Muscle layer of duodenum (tissue), 2 donors: ENCODE data around the gene SCN8A.
A peak's percentile ranks its signal among the peaks of the same experiment; 100 is the strongest.

ENCODE experiments used
- H3K27ac ChIP-seq: one replicate; pipeline ENCODE4 v1.7.0; 2013; ENCODE audit warnings: mild to moderate bottlenecking, low read length
- H3K27me3 ChIP-seq: one replicate; pipeline ENCODE4 v1.7.0; 2013; ENCODE audit warnings: low read depth, mild to moderate bottlenecking, control low read depth, low read length
- H3K36me3 ChIP-seq, 2 donors: one replicate each; pipeline ENCODE4 v1.7.0; 2013; ENCODE audit warnings: low read length in 2 of 2, control low read depth in 1 of 2, mild to moderate bottlenecking in 1 of 2; ENCODE audit not compliant: insufficient read depth in 2 of 2, control insufficient read depth in 1 of 2
- H3K4me1 ChIP-seq, 2 donors: one replicate each; pipeline ENCODE4 v1.7.0; 2013; ENCODE audit warnings: low read length in 2 of 2, mild to moderate bottlenecking in 2 of 2, control low read depth in 1 of 2, moderate library complexity in 1 of 2; ENCODE audit not compliant: insufficient read depth in 2 of 2, control insufficient read depth in 1 of 2
- H3K4me3 ChIP-seq, 2 donors: one replicate each; pipeline ENCODE4 v1.7.0; 2013; ENCODE audit warnings: low read length in 2 of 2, low read depth in 1 of 2, mild to moderate bottlenecking in 1 of 2
- H3K9me3 ChIP-seq, 2 donors: one replicate each; pipeline ENCODE4 v1.7.0; 2013; ENCODE audit warnings: low read length in 2 of 2, control low read depth in 1 of 2, mild to moderate bottlenecking in 1 of 2; ENCODE audit not compliant: control insufficient read depth in 1 of 2
- donor health status: healthy.

The SCN8A gene

DNA sequence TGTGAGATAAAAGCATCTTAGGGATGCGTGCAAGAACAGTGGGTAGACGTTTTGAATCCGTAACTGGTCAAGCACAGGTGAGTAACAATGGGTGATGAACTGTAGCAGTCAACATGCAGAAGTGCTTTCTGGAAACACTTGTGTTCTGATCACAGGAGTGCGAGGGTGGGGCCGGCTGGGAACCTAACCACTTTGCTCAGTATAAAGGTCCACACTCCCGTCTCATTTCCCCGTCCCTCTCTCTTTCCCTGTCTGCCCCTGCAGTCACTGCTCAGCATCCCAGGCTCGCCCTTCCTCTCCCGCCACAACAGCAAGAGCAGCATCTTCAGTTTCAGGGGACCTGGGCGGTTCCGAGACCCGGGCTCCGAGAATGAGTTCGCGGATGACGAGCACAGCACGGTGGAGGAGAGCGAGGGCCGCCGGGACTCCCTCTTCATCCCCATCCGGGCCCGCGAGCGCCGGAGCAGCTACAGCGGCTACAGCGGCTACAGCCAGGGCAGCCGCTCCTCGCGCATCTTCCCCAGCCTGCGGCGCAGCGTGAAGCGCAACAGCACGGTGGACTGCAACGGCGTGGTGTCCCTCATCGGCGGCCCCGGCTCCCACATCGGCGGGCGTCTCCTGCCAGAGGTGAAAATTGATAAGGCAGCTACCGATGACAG, 130.4 kb downstream of the SCN8A start:
- Histone ChIP-seq H3K27me3 (no peaks in the 10 kb centered on the region), H3K4me3 (peak overlapping the region; percentile 7 to 42), H3K36me3 (no peaks in the 10 kb centered on the region), H3K27ac (no peak overlapping the region), H3K9me3 (no peaks in the 10 kb centered on the region), H3K4me1 (peaks cover 0 to 6% of the 10 kb centered on the region in 2 donors)

DNA sequence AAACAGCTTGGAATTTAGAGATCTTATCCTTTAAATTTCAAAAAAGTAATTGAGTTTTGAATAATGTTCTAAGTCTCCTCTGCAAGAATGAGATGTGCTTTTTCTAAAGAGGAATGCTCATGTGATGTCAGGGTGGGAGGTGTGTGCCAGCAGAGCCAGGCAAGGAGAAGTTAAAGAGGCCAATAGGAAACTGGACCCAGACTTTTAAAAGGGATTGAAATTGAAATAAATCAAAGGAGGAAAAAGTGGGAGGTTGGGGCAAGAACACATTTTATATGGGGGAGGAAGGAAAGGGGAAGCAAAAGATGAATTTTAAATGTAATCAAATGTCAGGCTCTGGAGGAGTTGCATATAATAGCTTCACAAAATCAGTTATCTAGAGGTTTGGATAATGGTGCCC, 131.4 kb downstream of the SCN8A start:
- Histone ChIP-seq H3K27me3 (no peaks in the 10 kb centered on the region), H3K9me3 (no peaks in the 10 kb centered on the region), H3K4me1 (peaks cover 0 to 6% of the 10 kb centered on the region in 2 donors), H3K36me3 (no peaks in the 10 kb centered on the region), H3K4me3 (no peak overlapping the region), H3K27ac (no peak overlapping the region)

DNA sequence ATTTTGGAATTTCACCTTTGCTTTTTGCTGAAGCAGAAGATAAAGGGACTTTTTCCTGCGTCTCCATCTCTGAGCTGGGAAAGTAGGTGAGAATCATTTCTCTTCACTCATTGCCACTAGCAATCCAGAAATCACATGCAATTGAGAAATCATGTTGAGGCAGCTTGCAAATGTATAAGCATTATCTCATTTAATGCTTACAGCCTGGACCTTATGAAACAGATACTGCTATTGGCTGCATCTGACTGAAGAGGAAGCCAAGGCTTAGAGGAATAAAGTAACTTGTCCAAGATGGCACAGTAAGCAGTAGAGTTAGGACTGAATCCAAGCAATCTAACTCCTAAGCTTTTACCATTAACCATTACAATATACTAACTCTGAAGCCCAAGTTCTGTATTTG, 135.1 kb downstream of the SCN8A start:
- H3K4me3 ChIP-seq, result no peak overlapping the region

DNA sequence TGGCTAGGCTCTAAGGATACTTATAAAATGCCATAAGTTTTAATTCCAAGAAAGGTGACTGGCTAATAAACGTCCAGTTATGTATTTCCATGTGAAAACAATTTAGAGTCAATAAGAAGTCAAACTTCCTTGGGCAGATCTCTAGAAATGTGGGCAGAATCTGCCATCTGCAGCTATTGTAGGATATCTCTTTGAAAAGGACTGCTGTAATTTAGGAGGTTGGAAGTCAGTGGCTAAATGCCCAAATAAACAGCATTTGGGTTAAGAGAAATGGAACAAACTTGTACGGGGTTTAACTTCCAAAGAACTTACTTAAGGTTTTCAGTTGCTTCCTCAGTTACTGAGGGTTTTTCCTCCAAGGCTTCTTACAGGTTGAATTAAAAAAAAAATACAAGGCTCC, 135.9 kb downstream of the SCN8A start:
- H3K9me3 ChIP-seq, result no peaks in the 10 kb centered on the region
- no peaks in the 10 kb centered on the region for H3K36me3 ChIP-seq
- H3K27ac ChIP-seq, result no peak overlapping the region
- H3K27me3 ChIP-seq, result no peaks in the 10 kb centered on the region
- H3K4me1 ChIP-seq, result no peaks in the 10 kb centered on the region
- H3K4me3 ChIP-seq, result no peak overlapping the region

More for the DNA sequence above, 135.1 kb downstream of the SCN8A start:
- no peak overlapping the region for H3K27ac ChIP-seq
- H3K27me3 ChIP-seq, result no peaks in the 10 kb centered on the region
- H3K9me3 ChIP-seq, result no peaks in the 10 kb centered on the region
- H3K4me1 ChIP-seq, result peaks cover 0 to 6% of the 10 kb centered on the region in 2 donors
- no peaks in the 10 kb centered on the region for H3K36me3 ChIP-seq

DNA sequence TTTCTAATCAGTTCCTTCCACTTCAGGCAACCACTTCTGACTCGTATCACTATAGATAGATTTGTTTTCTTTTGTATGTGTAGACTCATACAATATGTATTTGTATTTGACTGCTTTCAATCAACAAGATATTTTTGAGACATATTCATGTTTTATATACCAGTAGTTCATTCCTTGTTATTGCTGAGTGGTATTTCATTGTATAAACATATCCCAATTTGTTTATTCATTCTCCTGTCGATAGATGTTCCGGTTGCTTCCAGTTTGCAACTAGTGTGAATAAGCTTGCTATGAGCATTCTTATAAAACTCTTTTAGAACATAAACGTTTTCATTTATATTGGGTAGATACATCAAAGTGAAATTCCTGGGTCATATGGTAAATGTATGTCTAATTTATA, 138.3 kb downstream of the SCN8A start:
- Histone ChIP-seq H3K4me3 (no peak overlapping the region), H3K4me1 (no peaks in the 10 kb centered on the region), H3K9me3 (no peaks in the 10 kb centered on the region), H3K36me3 (no peaks in the 10 kb centered on the region), H3K27me3 (no peaks in the 10 kb centered on the region), H3K27ac (no peak overlapping the region)

DNA sequence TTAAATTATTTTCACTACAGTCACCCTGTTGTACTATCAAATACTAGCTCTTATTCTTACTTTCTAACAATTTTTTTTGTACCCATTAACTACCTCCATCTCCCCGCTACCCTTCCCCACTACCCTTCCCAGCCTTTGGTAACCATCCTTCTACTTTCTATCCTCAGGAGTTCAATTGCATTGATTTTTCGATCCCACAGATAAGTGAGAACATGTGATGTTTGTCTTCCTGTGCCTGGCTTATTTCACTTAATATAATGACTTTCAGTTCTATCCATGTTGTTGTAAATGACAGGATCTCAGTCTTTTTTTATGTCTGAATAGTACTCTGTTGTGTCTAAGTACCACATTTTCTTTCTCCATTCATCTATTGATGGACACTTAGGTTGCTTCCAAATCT, 139.7 kb downstream of the SCN8A start:
- H3K4me3 ChIP-seq, result no peak overlapping the region
- H3K36me3 ChIP-seq, result no peaks in the 10 kb centered on the region
- no peak overlapping the region for H3K27ac ChIP-seq
- H3K9me3 ChIP-seq, result no peaks in the 10 kb centered on the region
- H3K4me1 ChIP-seq, result no peaks in the 10 kb centered on the region
- no peaks in the 10 kb centered on the region for H3K27me3 ChIP-seq

DNA sequence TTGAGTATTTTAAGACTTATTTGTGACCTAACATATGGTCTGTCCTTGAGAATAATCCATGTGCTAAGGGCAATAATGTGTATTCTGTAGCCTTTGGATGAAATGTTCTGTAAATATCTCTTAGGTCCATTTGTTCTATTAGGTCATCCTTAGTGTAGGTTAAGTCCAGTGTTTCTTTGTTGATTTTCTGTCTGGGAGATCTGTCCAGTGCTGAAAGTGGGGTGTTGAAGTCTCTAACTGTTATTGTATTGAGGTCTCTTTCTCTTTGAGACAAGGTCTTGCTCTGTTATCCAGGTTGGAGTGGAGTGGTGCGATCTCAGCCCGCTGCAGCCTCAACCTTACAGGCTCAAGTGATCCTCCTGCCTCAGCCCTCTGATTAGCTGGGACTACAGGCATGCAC, 149.5 kb downstream of the SCN8A start:
- peaks cover 0 to 5% of the 10 kb centered on the region in 2 donors for H3K9me3 ChIP-seq
- H3K27ac ChIP-seq, result no peak overlapping the region
- no peak overlapping the region for H3K4me3 ChIP-seq
- no peaks in the 10 kb centered on the region for H3K4me1 ChIP-seq
- H3K36me3 ChIP-seq, result no peaks in the 10 kb centered on the region
- H3K27me3 ChIP-seq, result no peaks in the 10 kb centered on the region

DNA sequence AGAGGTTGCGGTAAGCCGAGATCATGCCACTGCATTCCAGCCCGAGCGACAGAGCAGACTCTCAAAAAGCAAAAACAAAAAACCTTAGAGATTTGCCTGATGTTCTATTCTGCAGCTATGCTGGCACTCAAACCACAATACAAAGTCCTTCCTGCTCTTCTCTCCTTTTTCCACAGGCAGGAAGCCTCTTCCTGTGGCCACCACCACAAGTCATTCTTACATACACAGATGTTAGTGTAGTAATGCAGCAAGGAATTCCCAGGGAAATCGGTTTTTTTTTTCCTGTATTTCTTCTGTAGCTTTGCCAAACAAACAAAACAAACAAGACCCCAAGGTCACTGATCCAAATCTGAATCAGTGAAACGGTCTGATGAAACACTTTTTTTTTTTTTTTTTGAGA, 153.2 kb downstream of the SCN8A start:
- H3K27me3 ChIP-seq, result no peaks in the 10 kb centered on the region
- peaks cover 0 to 5% of the 10 kb centered on the region in 2 donors for H3K9me3 ChIP-seq
- H3K27ac ChIP-seq, result no peak overlapping the region
- no peaks in the 10 kb centered on the region for H3K36me3 ChIP-seq
- H3K4me1 ChIP-seq, result no peaks in the 10 kb centered on the region
- no peak overlapping the region for H3K4me3 ChIP-seq

DNA sequence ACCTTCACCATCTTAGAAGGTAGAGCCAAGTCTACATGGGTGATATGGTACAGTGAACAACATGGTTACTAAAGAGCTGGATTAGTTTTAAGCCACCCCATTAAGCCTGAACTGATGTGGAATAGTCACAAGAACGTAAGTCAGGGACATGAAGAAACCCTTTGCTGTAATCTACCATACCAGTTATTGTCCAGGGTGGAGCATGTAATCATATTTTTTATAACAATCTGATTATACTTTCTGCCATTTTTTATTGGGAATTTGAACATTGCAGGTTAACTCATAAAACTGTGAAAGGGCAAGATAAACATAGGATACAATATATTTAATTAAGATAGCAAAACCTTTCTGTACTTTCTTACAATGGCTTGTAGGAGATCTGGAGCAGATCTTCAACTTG, 153.9 kb downstream of the SCN8A start:
- Histone ChIP-seq H3K36me3 (no peaks in the 10 kb centered on the region), H3K9me3 (peaks cover 0 to 5% of the 10 kb centered on the region in 2 donors), H3K27ac (no peak overlapping the region), H3K4me1 (no peaks in the 10 kb centered on the region), H3K27me3 (no peaks in the 10 kb centered on the region), H3K4me3 (no peak overlapping the region)

DNA sequence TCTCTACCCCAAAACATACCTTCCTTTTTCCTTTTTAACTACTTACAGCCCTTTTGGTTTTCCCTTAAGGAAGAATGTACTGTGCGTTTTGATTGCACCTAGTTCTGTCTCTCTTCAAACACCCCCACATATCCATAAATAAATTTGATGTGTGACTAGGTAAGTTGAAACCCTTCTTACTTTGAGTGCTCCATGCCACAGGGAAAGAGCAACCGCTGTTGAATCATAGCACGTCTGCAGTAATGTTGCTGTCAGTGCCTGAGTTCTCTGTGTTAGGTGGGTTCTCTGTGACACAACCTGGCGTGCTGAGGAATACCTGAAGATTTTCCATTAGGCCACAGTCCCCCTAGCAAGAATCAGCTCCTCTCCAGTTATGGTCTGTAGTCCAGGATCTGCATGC, 155.4 kb downstream of the SCN8A start:
- Histone ChIP-seq H3K4me3 (no peak overlapping the region), H3K27me3 (no peaks in the 10 kb centered on the region), H3K27ac (no peak overlapping the region), H3K36me3 (no peaks in the 10 kb centered on the region), H3K4me1 (no peaks in the 10 kb centered on the region), H3K9me3 (peaks cover 0 to under 1% of the 10 kb centered on the region in 2 donors)

DNA sequence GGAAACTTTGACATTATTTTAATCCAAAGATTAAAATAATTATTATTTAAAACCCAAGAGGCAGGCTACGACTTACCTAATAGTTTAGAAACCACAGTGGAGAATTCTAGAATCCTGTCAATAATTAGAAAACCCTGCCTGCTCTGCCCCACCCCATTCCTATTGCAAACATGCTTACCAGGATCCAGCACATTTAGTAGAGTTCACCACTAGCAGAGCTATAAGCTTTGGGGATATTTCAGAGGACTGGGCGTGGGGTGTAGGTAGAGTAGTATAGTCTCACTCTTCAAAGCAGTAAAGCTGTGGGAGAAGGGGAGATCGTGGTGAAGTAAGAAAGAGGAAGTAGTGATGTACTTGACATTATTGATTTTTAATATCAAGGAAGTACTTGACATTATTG, 157.2 kb downstream of the SCN8A start:
- Histone ChIP-seq H3K27ac (no peak overlapping the region), H3K9me3 (no peaks in the 10 kb centered on the region), H3K4me1 (peaks cover 0 to 9% of the 10 kb centered on the region in 2 donors), H3K4me3 (no peak overlapping the region), H3K36me3 (no peaks in the 10 kb centered on the region), H3K27me3 (no peaks in the 10 kb centered on the region)
